Left ventricle myocardium inferior (tissue), 1 donor: ENCODE results near the gene ANKRD12. TPM values are rescaled to one million over a fixed set of nuclear protein-coding genes. Genes with fewer than 3 reads are reported as not detected.

ENCODE experiments used
- DNase-seq: peaks from one replicate; pipeline ENCODE4 v3.0.0-alpha.2; 2020
- H3K27ac ChIP-seq: fragments of 200-600 bp; replicated peaks from 2 replicates; pipeline ENCODE4 v1.8.0; 2021
- H3K27me3 ChIP-seq: fragments of 200-600 bp; 2 replicates; pipeline ENCODE4 v1.8.0; 2021; ENCODE audit warnings: low read depth
- H3K36me3 ChIP-seq: fragments of 200-600 bp; 2 replicates; pipeline ENCODE4 v1.8.0; 2021
- H3K4me1 ChIP-seq: fragments of 200-600 bp; 2 replicates; pipeline ENCODE4 v1.8.0; 2021
- H3K4me3 ChIP-seq: fragments of 200-600 bp; 2 replicates; pipeline ENCODE4 v1.8.0; 2021; ENCODE audit warnings: mild to moderate bottlenecking, moderate library complexity
- H3K9me3 ChIP-seq: fragments of 200-600 bp; replicated peaks from 2 replicates; pipeline ENCODE4 v1.8.0; 2021
- CTCF ChIP-seq: fragments of 200-600 bp; IDR thresholded peaks from 2 replicates; pipeline ENCODE4 v1.8.0; 2021; ENCODE audit warnings: antibody characterized with exemption, mild to moderate bottlenecking, borderline replicate concordance
- intact Hi-C: fragments of 100-400 bp; cut with micrococcal nuclease; formaldehyde crosslinking; loops from one replicate; pipeline ENCODE4 v1.11.0; 2022
- total RNA-seq: library from RNA; stranded (reverse); fragmentation: NEBNext Ultra II Directional; extraction: Animal tissue kit (Norgen Biotek cat#: 25700); gene quantifications from one replicate; pipeline ENCODE4 v1.2.1, GENCODE V29; 2021
- donor health status: DM: no; HTN: yes; CAD: no; lungs with severe emphysema.

ANKRD12 gene
- total RNA-seq, 1 donor from 2014 or later, result 49.3 TPM

GRCh38 chr18:9209279-9209678 is 72.7 kb downstream of the ANKRD12 start:
- peaks cover 42% of the 10 kb centered on the region for H3K36me3 ChIP-seq
- no peak for TF ChIP-seq CTCF

GRCh38 chr18:9210966-9211365 is 74.4 kb downstream of the ANKRD12 start:
- H3K36me3 ChIP-seq, result peaks cover 52% of the 10 kb centered on the region
- H3K27ac ChIP-seq, result no peak overlapping the region
- no peak for DNase-seq
- no peaks in the 10 kb centered on the region for H3K4me1 ChIP-seq
- intact Hi-C loops, result no loop called here
- no peak for TF ChIP-seq CTCF
- no peak overlapping the region for H3K4me3 ChIP-seq
- H3K27me3 ChIP-seq, result no peaks in the 10 kb centered on the region
- no peaks in the 10 kb centered on the region for H3K9me3 ChIP-seq

More at GRCh38 chr18:9209279-9209678, 72.7 kb downstream of the ANKRD12 start:
- no peaks in the 10 kb centered on the region for H3K4me1 ChIP-seq
- no peaks in the 10 kb centered on the region for H3K9me3 ChIP-seq
- no peak overlapping the region for H3K4me3 ChIP-seq
- DNase-seq, result no peak
- intact Hi-C loops, result no loop called here
- no peaks in the 10 kb centered on the region for H3K27me3 ChIP-seq
- H3K27ac ChIP-seq, result no peak overlapping the region

- Histone ChIP-seq H3K4me3 (no peak overlapping the region), H3K36me3 (peaks cover 62% of the 10 kb centered on the region), H3K27ac (no peak overlapping the region), H3K27me3 (no peaks in the 10 kb centered on the region), H3K9me3 (no peaks in the 10 kb centered on the region), H3K4me1 (peaks cover 4% of the 10 kb centered on the region)
- DNase-seq, result no peak
- no peak for TF ChIP-seq CTCF
- intact Hi-C loops, result no loop called here
Observed at GRCh38 chr18:9211955-9212354, 75.4 kb downstream of the ANKRD12 start.

GRCh38 chr18:9215221-9215933 is 78.8 kb downstream of the ANKRD12 start:
- H3K27ac ChIP-seq, result no peak overlapping the region
- no peak for TF ChIP-seq CTCF
- H3K4me1 ChIP-seq, result peaks cover 9% of the 10 kb centered on the region
- H3K4me3 ChIP-seq, result no peak overlapping the region
- no peaks in the 10 kb centered on the region for H3K9me3 ChIP-seq
- H3K36me3 ChIP-seq, result peaks cover 55% of the 10 kb centered on the region
- no peak for DNase-seq
- intact Hi-C loops, result no loop called here
- no peaks in the 10 kb centered on the region for H3K27me3 ChIP-seq

GRCh38 chr18:9216459-9216858 is 79.9 kb downstream of the ANKRD12 start:
- Histone ChIP-seq H3K4me1 (peaks cover 9% of the 10 kb centered on the region), H3K27ac (no peak overlapping the region), H3K36me3 (peaks cover 58% of the 10 kb centered on the region), H3K27me3 (no peaks in the 10 kb centered on the region), H3K4me3 (no peak overlapping the region), H3K9me3 (no peaks in the 10 kb centered on the region)
- DNase-seq, result no peak
- intact Hi-C loops, result no loop called here
- TF ChIP-seq CTCF, result no peak
